Gastroesophageal sphincter (tissue), 4 donors: ENCODE data around the gene TWF2. TPM values are rescaled to one million over a fixed set of nuclear protein-coding genes. Genes with fewer than 3 reads are reported as not detected.
A peak's percentile ranks its signal among the peaks of the same experiment; 100 is the strongest.

Experiments
- ATAC-seq: fragments of 150-250 bp; one replicate; pipeline ENCODE4 v1.9.1; 2016; ENCODE audit warnings: mild to moderate bottlenecking, moderate library complexity
- H3K27ac ChIP-seq, 4 donors: fragments of 200-600 bp; sonication (generic) in 3 of 4; 1 replicate in 3 of 4; 2 replicates in 1 of 4; pipeline ENCODE4 v1.5.1; 2016 to 2019
- H3K27me3 ChIP-seq: fragments of 200-600 bp; sonication (generic); one replicate; pipeline ENCODE4 v1.5.1; 2019
- H3K36me3 ChIP-seq, 2 donors: fragments of 200-600 bp; sonication (generic); one replicate each; pipeline ENCODE4 v1.5.1; 2019; ENCODE audit warnings: control low read depth in 1 of 2
- H3K4me1 ChIP-seq, 3 donors: fragments of 200-600 bp; sonication (generic); 1 replicate in 2 of 3; 2 replicates in 1 of 3; pipeline ENCODE4 v1.5.1; 2016 to 2019; ENCODE audit warnings: control low read depth in 2 of 3
- H3K4me3 ChIP-seq, 2 donors: fragments of 200-600 bp; sonication (generic); one replicate each; pipeline ENCODE4 v1.5.1; 2019; ENCODE audit warnings: mild to moderate bottlenecking in 1 of 2, moderate library complexity in 1 of 2
- H3K9me3 ChIP-seq, 3 donors: fragments of 200-600 bp; sonication (generic); one replicate each; pipeline ENCODE4 v1.5.1; 2017 to 2019; ENCODE audit warnings: control low read depth in 2 of 3
- CTCF ChIP-seq, 4 experiments: fragments of 200-600 bp in 2 of 4; fragments of 450-650 bp in 2 of 4; sonication (generic) in 1 of 4; IDR thresholded peaks; one replicate each; pipeline ENCODE4 v1.5.1; 2017 to 2019; ENCODE audit warnings: antibody characterized with exemption in 4 of 4, mild to moderate bottlenecking in 2 of 4, moderate library complexity in 2 of 4
- EP300 ChIP-seq: sonication (generic); formaldehyde crosslinking; IDR thresholded peaks from one replicate; pipeline ENCODE4 v1.6.1; 2017; ENCODE audit warnings: antibody characterized with exemption, mild to moderate bottlenecking
- POLR2A ChIP-seq, 2 donors: fragments of 450-650 bp; IDR thresholded peaks; one replicate each; pipeline ENCODE4 v1.6.1; 2017; ENCODE audit warnings: antibody characterized with exemption in 2 of 2, mild to moderate bottlenecking in 2 of 2, moderate library complexity in 1 of 2
- POLR2AphosphoS5 ChIP-seq: sonication (generic); formaldehyde crosslinking; IDR thresholded peaks from one replicate; pipeline ENCODE4 v1.6.1; 2017; ENCODE audit warnings: antibody characterized with exemption
- WGBS, 2 donors: methylation state at CpG; one replicate each; pipeline ENCODE4 v1.1.5; 2018; ENCODE audit warnings: low coverage in 1 of 2; 5-methylcytosine and 5-hydroxymethylcytosine counted together
- total RNA-seq, 4 donors: library from RNA; depleted of rRNA; stranded (reverse); fragments of >200 nt; gene quantifications; one replicate each; pipeline ENCODE4 v1.1.0, GENCODE V29; 2016

TWF2 gene
- total RNA-seq, 4 donors from 2014 or later: 46.8 to 79.5 (median 69.2) TPM

GRCh38 chr3:52221563-52222318 lies 17.2 kb downstream of the TWF2 start:
- H3K4me3 ChIP-seq: no peak overlapping the region
- no peaks in the 10 kb centered on the region for H3K36me3 ChIP-seq
- H3K4me1 ChIP-seq: peaks cover 0 to 49% (median 8%) of the 10 kb centered on the region in 3 donors
- no peak for ATAC-seq
- H3K27ac ChIP-seq: no peak overlapping the region
- no peak for TF ChIP-seq EP300
- no peak for TF ChIP-seq POLR2A (IDR thresholded peaks at IDR 0.05)
- no peaks in the 10 kb centered on the region for H3K27me3 ChIP-seq
- WGBS, 2 donors: no CpG with 5 or more reads among the region's 34 CpGs
- H3K9me3 ChIP-seq: no peaks in the 10 kb centered on the region

- no peaks in the 10 kb centered on the region for H3K9me3 ChIP-seq
- H3K27me3 ChIP-seq: no peaks in the 10 kb centered on the region
- no peak overlapping the region for H3K27ac ChIP-seq
- no peak overlapping the region for H3K4me3 ChIP-seq
- no peaks in the 10 kb centered on the region for H3K36me3 ChIP-seq
- WGBS, 2 donors: 100% methylated on average over 1 of the region's 27 CpGs; no CpG with 5 or more reads in 1 of the 2 donors
- H3K4me1 ChIP-seq: peaks cover 0 to 55% (median 14%) of the 10 kb centered on the region in 3 donors
- TF ChIP-seq POLR2AphosphoS5 (no peak), EP300 (no peak), POLR2A (IDR thresholded peaks at IDR 0.05) (no peak), CTCF (IDR thresholded peaks at IDR 0.05) (no peak)
- no peak for ATAC-seq
Measured at GRCh38 chr3:52221141-52221562, 17.8 kb downstream of the TWF2 start.

- H3K4me3 ChIP-seq: no peak overlapping the region
- peaks cover 0 to 58% (median 16%) of the 10 kb centered on the region in 3 donors for H3K4me1 ChIP-seq
- peak; percentile 60 for ATAC-seq
- peaks cover 0 to 3% of the 10 kb centered on the region in 2 donors for H3K36me3 ChIP-seq
- H3K27me3 ChIP-seq: no peaks in the 10 kb centered on the region
- no peaks in the 10 kb centered on the region for H3K9me3 ChIP-seq
- TF ChIP-seq CTCF (IDR thresholded peaks at IDR 0.05): peak in 3 of 4 experiments; percentile 77 to 92 (median 91)
- no peak for TF ChIP-seq EP300
- no peak for TF ChIP-seq POLR2AphosphoS5
- WGBS, 2 donors: 0% methylated on average over 2 of the region's 9 CpGs; no CpG with 5 or more reads in 1 of the 2 donors
- no peak overlapping the region for H3K27ac ChIP-seq
Measured at GRCh38 chr3:52220380-52221026, 18.5 kb downstream of the TWF2 start.

- WGBS, 2 donors: 29% methylated on average over 2 of the region's 6 CpGs; no CpG with 5 or more reads in 1 of the 2 donors
- Histone ChIP-seq H3K27ac (peak overlapping the region in 3 of 4 donors; percentile 55 to 79 (median 63)), H3K9me3 (no peaks in the 10 kb centered on the region), H3K4me1 (peaks cover 0 to 58% (median 16%) of the 10 kb centered on the region in 3 donors), H3K27me3 (no peaks in the 10 kb centered on the region), H3K4me3 (no peak overlapping the region), H3K36me3 (peaks cover 0 to 17% of the 10 kb centered on the region in 2 donors)
- TF ChIP-seq CTCF (IDR thresholded peaks at IDR 0.05) (no peak), POLR2A (IDR thresholded peaks at IDR 0.05) (no peak), POLR2AphosphoS5 (no peak), EP300 (no peak)
- ATAC-seq: no peak
Measured at GRCh38 chr3:52218937-52219650, 19.9 kb downstream of the TWF2 start.

- no peak overlapping the region for H3K4me3 ChIP-seq
- no peaks in the 10 kb centered on the region for H3K9me3 ChIP-seq
- no peaks in the 10 kb centered on the region for H3K27me3 ChIP-seq
- ATAC-seq: no peak
- no CpG with 5 or more reads among the region's 12 CpGs for WGBS, 2 donors
- peaks cover 0 to 58% (median 16%) of the 10 kb centered on the region in 3 donors for H3K4me1 ChIP-seq
- H3K36me3 ChIP-seq: peaks cover 0 to 23% of the 10 kb centered on the region in 2 donors
- peak overlapping the region in 3 of 4 donors; percentile 55 to 79 (median 63) for H3K27ac ChIP-seq
- TF ChIP-seq POLR2A (IDR thresholded peaks at IDR 0.05) (no peak), POLR2AphosphoS5 (no peak), EP300 (no peak), CTCF (IDR thresholded peaks at IDR 0.05) (no peak)
Measured at GRCh38 chr3:52218454-52218853, 20.5 kb downstream of the TWF2 start.
